ENCODE results near the gene HDAC4. TPM values are rescaled to one million over a fixed set of nuclear protein-coding genes. Genes with fewer than 3 reads are reported as not detected.

The HDAC4 gene
- polyA plus RNA-seq, 3 donors, result 4.4 to 10.9 (median 5.6) TPM

- H3K27ac ChIP-seq (ENCODE audit: low read depth, low read length), result no peak overlapping the region
- 79 to 84% (median 80%) methylated on average over 17 of the region's 17 CpGs for WGBS, 3 donors
Observed at GRCh38 chr2:239192456-239192855, 208.4 kb downstream of the HDAC4 start.

GRCh38 chr2:239190921-239191885 is 209.6 kb downstream of the HDAC4 start:
- 88 to 95% (median 94%) methylated on average over 15 of the region's 15 CpGs for WGBS, 3 donors
- H3K27ac ChIP-seq (ENCODE audit: low read depth, low read length), result no peak overlapping the region

- WGBS, 3 donors, result 96% methylated on average over 22 of the region's 22 CpGs
- no peak overlapping the region for H3K27ac ChIP-seq (ENCODE audit: low read depth, low read length)
Observed at GRCh38 chr2:239190361-239190760, 210.5 kb downstream of the HDAC4 start.

GRCh38 chr2:239189711-239190131 is 211.1 kb downstream of the HDAC4 start:
- WGBS, 3 donors, result 97 to 98% (median 98%) methylated on average over 22 to 23 of the region's 23 CpGs
- H3K27ac ChIP-seq (ENCODE audit: low read depth, low read length), result no peak overlapping the region

GRCh38 chr2:239188536-239188935 is 212.3 kb downstream of the HDAC4 start:
- H3K27ac ChIP-seq (ENCODE audit: low read depth, low read length), result no peak overlapping the region
- 95 to 97% (median 96%) methylated on average over 12 of the region's 12 CpGs for WGBS, 3 donors

GRCh38 chr2:239187464-239188253 is 213.2 kb downstream of the HDAC4 start:
- WGBS, 3 donors, result 87 to 94% (median 93%) methylated on average over 15 of the region's 15 CpGs

GRCh38 chr2:239186516-239187357 is 214.1 kb downstream of the HDAC4 start:
- 91 to 96% (median 95%) methylated on average over 20 of the region's 20 CpGs for WGBS, 3 donors
- H3K27ac ChIP-seq (ENCODE audit: low read depth, low read length), result no peak overlapping the region

More at GRCh38 chr2:239187464-239188253, 213.2 kb downstream of the HDAC4 start:
- no peak overlapping the region for H3K27ac ChIP-seq (ENCODE audit: low read depth, low read length)

GRCh38 chr2:239184968-239185903 is 215.6 kb downstream of the HDAC4 start:
- WGBS, 3 donors, result 93 to 99% (median 99%) methylated on average over 14 of the region's 14 CpGs
- H3K27ac ChIP-seq (ENCODE audit: low read depth, low read length), result no peak overlapping the region

GRCh38 chr2:239184179-239184578 is 216.6 kb downstream of the HDAC4 start:
- 97 to 100% (median 99%) methylated on average over 2 of the region's 2 CpGs for WGBS, 3 donors
- no peak overlapping the region for H3K27ac ChIP-seq (ENCODE audit: low read depth, low read length)

- no peak overlapping the region for H3K27ac ChIP-seq (ENCODE audit: low read depth, low read length)
- WGBS, 3 donors, result 92 to 94% (median 93%) methylated on average over 23 of the region's 23 CpGs
Observed at GRCh38 chr2:239182981-239183791, 217.6 kb downstream of the HDAC4 start.

GRCh38 chr2:239181903-239182581 is 218.8 kb downstream of the HDAC4 start:
- no peak overlapping the region for H3K27ac ChIP-seq (ENCODE audit: low read depth, low read length)
- 79 to 87% (median 80%) methylated on average over 15 of the region's 15 CpGs for WGBS, 3 donors

GRCh38 chr2:239181074-239181902 is 219.5 kb downstream of the HDAC4 start:
- WGBS, 3 donors, result 85 to 87% (median 86%) methylated on average over 21 of the region's 21 CpGs
- no peak overlapping the region for H3K27ac ChIP-seq (ENCODE audit: low read depth, low read length)

GRCh38 chr2:239180526-239181073 is 220.2 kb downstream of the HDAC4 start:
- H3K27ac ChIP-seq (ENCODE audit: low read depth, low read length), result no peak overlapping the region
- WGBS, 3 donors, result 97 to 98% (median 98%) methylated on average over 14 of the region's 14 CpGs

- 91 to 97% (median 96%) methylated on average over 22 of the region's 22 CpGs for WGBS, 3 donors
- no peak overlapping the region for H3K27ac ChIP-seq (ENCODE audit: low read depth, low read length)
Observed at GRCh38 chr2:239179851-239180371, 220.9 kb downstream of the HDAC4 start.

GRCh38 chr2:239178954-239179353 is 221.9 kb downstream of the HDAC4 start:
- no peak overlapping the region for H3K27ac ChIP-seq (ENCODE audit: low read depth, low read length)
- WGBS, 3 donors, result 97 to 99% (median 97%) methylated on average over 25 to 26 of the region's 26 CpGs
